Breast epithelium (tissue), 3 donors: ENCODE results near the gene CDH4.

ENCODE experiments used
- CTCF ChIP-seq, 3 donors: fragments of 450-650 bp; IDR thresholded peaks; one replicate each; pipeline ENCODE4 v1.5.1; 2016 to 2017; ENCODE audit warnings: antibody characterized with exemption in 3 of 3, mild to moderate bottlenecking in 3 of 3, moderate library complexity in 3 of 3
- POLR2A ChIP-seq: fragments of 450-650 bp; IDR thresholded peaks from one replicate; pipeline ENCODE4 v1.6.1; 2016; ENCODE audit warnings: antibody characterized with exemption, mild to moderate bottlenecking, moderate library complexity
- POLR2AphosphoS5 ChIP-seq, 3 donors: sonication (generic); formaldehyde crosslinking; IDR thresholded peaks; one replicate each; pipeline ENCODE4 v1.6.1; 2017; ENCODE audit warnings: antibody characterized with exemption in 3 of 3

GRCh38 chr20:61314326-61315010, 62.4 kb downstream of the CDH4 start:
- TF ChIP-seq CTCF (IDR thresholded peaks at IDR 0.05), result no peak
- TF ChIP-seq POLR2A, result no peak
- TF ChIP-seq POLR2AphosphoS5 (IDR thresholded peaks at IDR 0.05), result no peak
